Measurements from ENCODE around the gene TBX1. TPM values are rescaled to one million over a fixed set of nuclear protein-coding genes. Genes with fewer than 3 reads are reported as not detected.

Gene TBX1
- 1 to 10 TPM; 7.5 to 8.1 TPM for total RNA-seq
- long read RNA-seq, donor 1, partial matches to known transcripts = 1 of 3 reads
- long read RNA-seq, donor 1, other reads (novel, unspliced or antisense) = 2 of 3 reads
- long read RNA-seq, donor 2, partial matches to known transcripts = 0 of 1 reads
- long read RNA-seq, donor 2, other reads (novel, unspliced or antisense) = 1 of 1 reads

DNA sequence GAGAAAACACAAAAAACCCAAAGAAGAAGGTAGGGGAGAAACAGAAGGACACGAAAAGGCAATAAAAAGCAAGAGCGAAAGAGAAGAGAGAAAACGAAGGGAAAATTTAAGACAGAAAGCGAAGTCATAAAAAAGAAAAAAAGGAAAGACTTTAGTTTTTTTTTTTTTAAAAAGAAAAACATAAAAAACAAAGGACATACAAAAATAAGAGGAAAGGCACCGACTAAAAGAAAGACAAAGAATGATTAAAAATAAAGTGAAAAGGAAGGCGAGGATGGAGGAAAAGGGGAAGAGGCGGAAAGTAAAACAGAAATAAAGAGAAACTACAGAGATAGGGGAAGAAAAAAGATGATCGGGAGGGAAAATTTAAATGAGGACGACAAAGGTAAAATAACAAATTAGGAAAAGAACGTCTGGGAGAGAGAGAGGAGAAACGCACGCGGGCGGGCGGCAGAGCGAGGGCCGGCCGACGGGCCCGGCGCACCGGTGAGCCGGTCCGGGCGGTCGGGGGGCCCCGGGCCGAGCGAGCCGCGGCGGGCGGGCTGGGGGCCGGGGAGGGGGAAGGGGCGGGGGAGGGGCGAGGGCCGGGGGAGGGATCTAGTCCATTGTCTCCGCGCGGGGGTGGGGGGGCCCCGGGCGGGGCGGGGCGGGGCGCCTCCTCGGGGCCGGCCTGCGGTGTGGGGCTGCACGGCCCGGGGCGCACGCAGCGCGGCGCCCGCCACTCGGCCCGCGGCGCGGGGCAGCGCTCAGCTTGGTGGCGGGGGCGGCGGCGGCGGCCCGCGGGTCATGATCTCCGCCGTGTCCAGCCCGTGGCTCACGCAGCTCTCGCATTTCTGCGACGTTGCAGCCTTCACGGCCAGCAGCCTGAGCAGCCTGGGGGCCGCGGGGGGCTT is at the start of gene TBX1:
TSS of gene TBX1 (plus strand) at position 721 of the 893 bp plus-strand sequence. CDS start at position 787, 66 bp downstream.
- intact Hi-C loops (cut with DNase I) = no loop called here
- DNase-seq (ENCODE audit: low spot score) = no peak

GRCh38 chr22:19713245-19713644 is 47.3 kb upstream of the TBX1 start:
- intact Hi-C loops (cut with DNase I) = no loop called here
- no peak for DNase-seq (ENCODE audit: low spot score)

- no peak for DNase-seq (ENCODE audit: low spot score)
- intact Hi-C loops (cut with DNase I) = no loop called here
These were observed 46.8 kb upstream of the TBX1 start for GRCh38 chr22:19713650-19714311.

- DNase-seq (ENCODE audit: low spot score) = no peak
- intact Hi-C loops (cut with DNase I) = loop anchor here in 1 of 2 donors (5.0 kb wide), 1 partner anchor 32 kb away; no protein-coding TSS in a partner anchor
These were observed 46.0 kb upstream of the TBX1 start, which contains the start of gene SEPTIN5 for GRCh38 chr22:19714312-19715187. Gene SEPTIN5, plus strand, starts transcription at chr22:19714503. Its CDS starts 86 bp downstream, at chr22:19714589.

- intact Hi-C loops (cut with DNase I) = loop anchor here in 1 of 2 donors (5.0 kb wide), 1 partner anchor 33 kb away; no protein-coding TSS in a partner anchor
- no peak for DNase-seq (ENCODE audit: low spot score)
These were observed 45.2 kb upstream of the TBX1 start for GRCh38 chr22:19715188-19715930.

GRCh38 chr22:19716041-19716828 is 44.3 kb upstream of the TBX1 start:
- no peak for DNase-seq (ENCODE audit: low spot score)
- intact Hi-C loops (cut with DNase I) = loop anchor here in 1 of 2 donors (5.0 kb wide), 1 partner anchor 34 kb away; no protein-coding TSS in a partner anchor

DNA sequence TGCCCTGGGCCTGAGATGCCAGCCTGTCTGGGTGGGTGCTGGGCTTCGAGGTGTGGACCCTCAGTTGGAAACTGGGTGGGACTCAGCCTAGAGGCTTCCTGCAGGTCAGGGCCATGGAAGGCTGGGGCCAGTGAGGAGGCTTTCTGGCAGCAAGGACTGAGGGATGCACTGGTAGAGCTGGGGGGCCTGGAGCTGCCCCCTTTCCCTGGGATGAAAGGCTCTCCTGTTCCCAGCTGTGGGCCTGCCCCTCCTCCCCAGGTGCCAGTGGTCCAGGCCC is 43.8 kb upstream of the TBX1 start:
- intact Hi-C loops (cut with DNase I) = loop anchor here in 1 of 2 donors (5.0 kb wide), 1 partner anchor 34 kb away; no protein-coding TSS in a partner anchor
- DNase-seq (ENCODE audit: low spot score) = no peak

- intact Hi-C loops (cut with DNase I) = loop anchor here in 1 of 2 donors (5.0 kb wide), 1 partner anchor 35 kb away; no protein-coding TSS in a partner anchor
- DNase-seq (ENCODE audit: low spot score) = no peak
These were observed 43.4 kb upstream of the TBX1 start for GRCh38 chr22:19717181-19717580.

DNA sequence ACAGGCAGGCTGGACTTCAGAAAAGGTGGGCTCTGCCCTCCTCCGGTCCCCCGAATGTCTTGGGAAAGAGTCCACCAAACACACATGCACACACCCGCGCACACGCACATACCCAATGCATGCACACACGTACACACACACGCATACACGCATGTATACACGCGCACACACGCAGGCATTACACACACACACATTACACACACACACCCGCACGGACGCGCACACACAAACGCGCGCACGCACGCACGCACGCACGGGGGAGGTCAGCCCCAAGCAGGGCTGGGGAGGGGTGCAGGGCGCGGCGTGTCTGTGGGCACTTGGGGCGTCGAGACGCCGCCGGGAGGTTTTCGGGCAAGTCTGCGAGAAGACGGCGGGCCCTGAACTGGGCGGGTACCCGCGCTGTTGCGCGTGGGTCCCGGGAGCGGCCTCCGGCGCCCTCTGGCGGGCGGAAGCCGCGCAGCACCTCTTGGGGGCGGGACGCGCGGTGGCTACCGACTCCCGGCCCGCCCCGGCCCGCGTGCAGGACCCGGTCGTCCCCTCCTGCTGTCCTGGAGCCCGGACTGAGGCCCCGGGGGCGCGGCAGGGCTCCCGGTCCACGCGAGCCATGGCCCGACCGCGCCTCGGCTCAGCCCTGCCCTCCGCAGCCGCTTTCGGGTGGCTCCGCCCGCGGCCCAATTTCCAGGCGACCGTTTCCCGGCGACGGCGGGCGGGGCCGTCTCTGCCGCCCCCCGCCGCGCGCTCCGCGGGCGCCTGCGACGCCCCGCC is 42.7 kb upstream of the TBX1 start:
- intact Hi-C loops (cut with DNase I) = loop anchor here in 1 of 2 donors (5.0 kb wide), 1 partner anchor 36 kb away; no protein-coding TSS in a partner anchor
- DNase-seq (ENCODE audit: low spot score) = peak; percentile 95

GRCh38 chr22:19718456-19719049 is 42.0 kb upstream of the TBX1 start:
- DNase-seq (ENCODE audit: low spot score) = no peak
- intact Hi-C loops (cut with DNase I) = loop anchor here in 1 of 2 donors (5.0 kb wide), 1 partner anchor 36 kb away; no protein-coding TSS in a partner anchor

- intact Hi-C loops (cut with DNase I) = loop anchor here in 1 of 2 donors (5.0 kb wide), 1 partner anchor 37 kb away; no protein-coding TSS in a partner anchor
- DNase-seq (ENCODE audit: low spot score) = no peak
These were observed 41.5 kb upstream of the TBX1 start for GRCh38 chr22:19719050-19719482.

GRCh38 chr22:19719488-19720021 is 41.0 kb upstream of the TBX1 start:
- no peak for DNase-seq (ENCODE audit: low spot score)

GRCh38 chr22:19720150-19720827 is 40.3 kb upstream of the TBX1 start:
- DNase-seq (ENCODE audit: low spot score) = no peak
- intact Hi-C loops (cut with DNase I) = no loop called here

More at GRCh38 chr22:19719488-19720021, 41.0 kb upstream of the TBX1 start:
- intact Hi-C loops (cut with DNase I) = loop anchor here in 1 of 2 donors (5.0 kb wide), 1 partner anchor 37 kb away; no protein-coding TSS in a partner anchor

DNA sequence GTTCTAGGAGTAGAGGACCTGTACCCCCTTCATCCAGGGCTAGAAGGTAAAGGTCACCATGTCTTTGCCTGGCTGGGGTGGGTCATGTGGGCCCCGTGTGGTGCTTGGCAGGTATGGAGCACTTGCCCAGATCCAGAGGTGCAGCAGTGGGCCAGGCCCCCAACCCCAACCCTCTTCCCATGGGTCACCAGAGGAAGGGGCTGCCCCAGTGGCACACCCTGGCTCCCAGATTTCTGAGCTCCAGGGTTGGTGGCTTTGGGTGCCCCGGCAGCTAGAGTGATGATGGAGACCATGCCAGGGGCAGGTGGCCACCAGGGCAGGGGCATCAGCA is 39.6 kb upstream of the TBX1 start:
- no peak for DNase-seq (ENCODE audit: low spot score)
- intact Hi-C loops (cut with DNase I) = no loop called here

Data from posterior vena cava (tissue), 2 donors.